GM23338 (cell line): ENCODE data around the gene ARL15. TPM values are rescaled to one million over a fixed set of nuclear protein-coding genes. Genes with fewer than 3 reads are reported as not detected.

Experiments
- ATAC-seq: fragments of 200-7000 bp; cut with Tn5 transposase; 3 replicates; pipeline ENCODE4 v1.9.1; 2020
- DNase-seq: peaks from one replicate; pipeline ENCODE4 v3.0.0-alpha.2; 2015; ENCODE audit warnings: low spot score
- H2AFZ ChIP-seq: fragments of 200-600 bp; sonication (generic); 2 replicates; pipeline ENCODE4 v1.8.0; 2016; ENCODE audit warnings: antibody characterized with exemption, mild to moderate bottlenecking, moderate library complexity
- H3F3A ChIP-seq: fragments of 200-600 bp; sonication (generic); replicated peaks from 2 replicates; pipeline ENCODE4 v1.8.0; 2017; ENCODE audit warnings: antibody characterized with exemption, mixed run types, low read depth
- H3K27ac ChIP-seq: fragments of 200-600 bp; sonication (generic); 2 replicates; pipeline ENCODE4 v1.6.1; 2016; ENCODE audit warnings: low read depth
- H3K27me3 ChIP-seq: fragments of 200-600 bp; sonication (generic); 2 replicates; pipeline ENCODE4 v1.8.0; 2016; ENCODE audit warnings: mild to moderate bottlenecking, mixed run types, moderate library complexity; ENCODE audit not compliant: insufficient read depth
- H3K36me3 ChIP-seq: fragments of 200-600 bp; sonication (generic); 2 replicates; pipeline ENCODE4 v1.8.0; 2016; ENCODE audit warnings: mild to moderate bottlenecking; ENCODE audit not compliant: insufficient read depth
- H3K4me1 ChIP-seq: fragments of 200-600 bp; sonication (generic); 2 replicates; pipeline ENCODE4 v1.8.0; 2016; ENCODE audit warnings: mild to moderate bottlenecking, moderate library complexity; ENCODE audit not compliant: insufficient read depth
- H3K4me2 ChIP-seq: fragments of 200-600 bp; sonication (generic); 2 replicates; pipeline ENCODE4 v1.7.1; 2017; ENCODE audit warnings: mixed run types
- H3K4me3 ChIP-seq: fragments of 200-600 bp; sonication (generic); 2 replicates; pipeline ENCODE4 v1.6.1; 2016; ENCODE audit warnings: mixed run types
- H3K79me2 ChIP-seq: fragments of 200-600 bp; sonication (generic); replicated peaks from 2 replicates; pipeline ENCODE4 v1.8.0; 2017; ENCODE audit warnings: mild to moderate bottlenecking; ENCODE audit not compliant: insufficient read depth
- H3K9me2 ChIP-seq: fragments of 200-600 bp; sonication (generic); 2 replicates; pipeline ENCODE4 v1.8.0; 2017; ENCODE audit not compliant: insufficient read depth
- H4K20me1 ChIP-seq: fragments of 200-600 bp; sonication (generic); replicated peaks from 2 replicates; pipeline ENCODE4 v1.8.0; 2017; ENCODE audit warnings: mild to moderate bottlenecking; ENCODE audit not compliant: insufficient read depth
- H3K27ac Mint-ChIP-seq: 2 replicates; pipeline ENCODE4 v1.8.0; 2020; ENCODE audit warnings: inconsistent platforms, mild to moderate bottlenecking, moderate library complexity, mixed read lengths
- H3K27me3 Mint-ChIP-seq: 3 replicates; pipeline ENCODE4 v1.8.0; 2022; ENCODE audit warnings: low read depth, mild to moderate bottlenecking, moderate library complexity, mixed read lengths, inconsistent platforms; ENCODE audit not compliant: insufficient read depth, poor library complexity
- H3K36me3 Mint-ChIP-seq: 3 replicates; pipeline ENCODE4 v1.8.0; 2021; ENCODE audit warnings: low read depth, mild to moderate bottlenecking, inconsistent platforms, moderate library complexity, mixed read lengths
- H3K4me1 Mint-ChIP-seq: 3 replicates; pipeline ENCODE4 v1.8.0; 2020; ENCODE audit warnings: mild to moderate bottlenecking, inconsistent platforms, mixed read lengths
- H3K4me3 Mint-ChIP-seq: 3 replicates; pipeline ENCODE4 v1.8.0; 2021; ENCODE audit warnings: moderate library complexity, mild to moderate bottlenecking, inconsistent platforms, mixed read lengths
- H3K9me3 Mint-ChIP-seq: 3 replicates; pipeline ENCODE4 v1.8.0; 2020; ENCODE audit warnings: moderate library complexity, mild to moderate bottlenecking, inconsistent platforms, mixed read lengths
- CREB1 ChIP-seq: fragments of 250-450 bp; sonication (Bioruptor Pico); IDR thresholded peaks from 2 replicates; pipeline ENCODE4 v1.5.0; 2020; ENCODE audit warnings: low read depth, mild to moderate bottlenecking, moderate library complexity
- ETS1 ChIP-seq: IDR thresholded peaks from 2 replicates; pipeline ENCODE4 v1.6.1; 2016; ENCODE audit warnings: antibody characterized with exemption
- EZH2 ChIP-seq: fragments of 200-600 bp; sonication (generic); IDR thresholded peaks from one replicate; pipeline ENCODE4 v1.8.0; 2017; ENCODE audit warnings: antibody characterized with exemption, mild to moderate bottlenecking, low read depth; ENCODE audit not compliant: unreplicated experiment
- EZH2phosphoT487 ChIP-seq: fragments of 200-600 bp; sonication (generic); IDR thresholded peaks from one replicate; pipeline ENCODE4 v1.8.1; 2018; ENCODE audit warnings: antibody characterized with exemption; ENCODE audit not compliant: unreplicated experiment
- JUNB ChIP-seq: IDR thresholded peaks from one replicate; pipeline ENCODE4 v1.6.1; 2016; ENCODE audit warnings: antibody characterized with exemption; ENCODE audit not compliant: unreplicated experiment
- NANOG ChIP-seq: IDR thresholded peaks from 2 replicates; pipeline ENCODE4 v1.6.1; 2016; ENCODE audit warnings: antibody characterized with exemption, borderline replicate concordance
- POLR2AphosphoS5 ChIP-seq: IDR thresholded peaks from 2 replicates; pipeline ENCODE4 v1.6.1; 2016; ENCODE audit warnings: antibody characterized with exemption, low read depth
- REST ChIP-seq: IDR thresholded peaks from one replicate; pipeline ENCODE4 v1.6.1; 2018; ENCODE audit warnings: antibody characterized with exemption; ENCODE audit not compliant: unreplicated experiment
- STAT1 ChIP-seq: IDR thresholded peaks from one replicate; pipeline ENCODE4 v1.6.1; 2016; ENCODE audit warnings: antibody characterized with exemption; ENCODE audit not compliant: unreplicated experiment
- polyA plus RNA-seq: library from polyadenylated mRNA; unstranded; fragments of >200 nt; fragmentation: Nextera tagmentation; extraction: Ambion mirVana; gene quantifications from 2 replicates; pipeline ENCODE4 v1.2.1, GENCODE V29; 2016
- total RNA-seq: library from RNA; depleted of rRNA; stranded (reverse); fragments of >200 nt; shearing (Covaris generic); gene quantifications from 2 replicates; pipeline ENCODE4 v1.2.3, GENCODE V29; 2014
- TF ChIP-seq, protein P1 (sequence below), 2 experiments: fragments of 200-600 bp in 1 of 2; sonication (generic) in 1 of 2; conservative IDR thresholded peaks; 2 replicates each; pipeline versions ENCODE4 v1.5.1 to v1.6.1; 2016 to 2017; ENCODE audit warnings: antibody characterized with exemption in 2 of 2, low read depth in 2 of 2, mild to moderate bottlenecking in 2 of 2, moderate library complexity in 1 of 2
- TF ChIP-seq, protein P2 (sequence below): fragments of 250-450 bp; sonication (Bioruptor Pico); IDR thresholded peaks from 2 replicates; pipeline ENCODE4 v1.5.0; 2020; ENCODE audit warnings: mild to moderate bottlenecking, moderate library complexity

ARL15 gene
- total and polyA plus RNA-seq, 2 experiments from 2014 or later = 13.0 to 54.0 TPM

- no peak for TF ChIP-seq ETS1
- no peak for TF ChIP-seq STAT1
Observed at GRCh38 chr5:54017580-54017979, 292.8 kb downstream of the ARL15 start (continued).

GRCh38 chr5:54013556-54014194 lies 296.7 kb downstream of the ARL15 start:
- H3K4me3 Mint-ChIP-seq = no peak overlapping the region
- peaks cover 18% of the 10 kb centered on the region for H3K9me3 Mint-ChIP-seq
- TF ChIP-seq, protein P1, sequence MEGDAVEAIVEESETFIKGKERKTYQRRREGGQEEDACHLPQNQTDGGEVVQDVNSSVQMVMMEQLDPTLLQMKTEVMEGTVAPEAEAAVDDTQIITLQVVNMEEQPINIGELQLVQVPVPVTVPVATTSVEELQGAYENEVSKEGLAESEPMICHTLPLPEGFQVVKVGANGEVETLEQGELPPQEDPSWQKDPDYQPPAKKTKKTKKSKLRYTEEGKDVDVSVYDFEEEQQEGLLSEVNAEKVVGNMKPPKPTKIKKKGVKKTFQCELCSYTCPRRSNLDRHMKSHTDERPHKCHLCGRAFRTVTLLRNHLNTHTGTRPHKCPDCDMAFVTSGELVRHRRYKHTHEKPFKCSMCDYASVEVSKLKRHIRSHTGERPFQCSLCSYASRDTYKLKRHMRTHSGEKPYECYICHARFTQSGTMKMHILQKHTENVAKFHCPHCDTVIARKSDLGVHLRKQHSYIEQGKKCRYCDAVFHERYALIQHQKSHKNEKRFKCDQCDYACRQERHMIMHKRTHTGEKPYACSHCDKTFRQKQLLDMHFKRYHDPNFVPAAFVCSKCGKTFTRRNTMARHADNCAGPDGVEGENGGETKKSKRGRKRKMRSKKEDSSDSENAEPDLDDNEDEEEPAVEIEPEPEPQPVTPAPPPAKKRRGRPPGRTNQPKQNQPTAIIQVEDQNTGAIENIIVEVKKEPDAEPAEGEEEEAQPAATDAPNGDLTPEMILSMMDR (conservative IDR thresholded peaks at IDR 0.05; ENCODE audit: low read depth in 2 of 2) = no peak
- TF ChIP-seq POLR2AphosphoS5 (no peak), STAT1 (no peak), ETS1 (no peak), JUNB (no peak), EZH2 (no peak), REST (no peak), CREB1 (no peak), EZH2phosphoT487 (no peak), NANOG (no peak)
- TF ChIP-seq, protein P2, sequence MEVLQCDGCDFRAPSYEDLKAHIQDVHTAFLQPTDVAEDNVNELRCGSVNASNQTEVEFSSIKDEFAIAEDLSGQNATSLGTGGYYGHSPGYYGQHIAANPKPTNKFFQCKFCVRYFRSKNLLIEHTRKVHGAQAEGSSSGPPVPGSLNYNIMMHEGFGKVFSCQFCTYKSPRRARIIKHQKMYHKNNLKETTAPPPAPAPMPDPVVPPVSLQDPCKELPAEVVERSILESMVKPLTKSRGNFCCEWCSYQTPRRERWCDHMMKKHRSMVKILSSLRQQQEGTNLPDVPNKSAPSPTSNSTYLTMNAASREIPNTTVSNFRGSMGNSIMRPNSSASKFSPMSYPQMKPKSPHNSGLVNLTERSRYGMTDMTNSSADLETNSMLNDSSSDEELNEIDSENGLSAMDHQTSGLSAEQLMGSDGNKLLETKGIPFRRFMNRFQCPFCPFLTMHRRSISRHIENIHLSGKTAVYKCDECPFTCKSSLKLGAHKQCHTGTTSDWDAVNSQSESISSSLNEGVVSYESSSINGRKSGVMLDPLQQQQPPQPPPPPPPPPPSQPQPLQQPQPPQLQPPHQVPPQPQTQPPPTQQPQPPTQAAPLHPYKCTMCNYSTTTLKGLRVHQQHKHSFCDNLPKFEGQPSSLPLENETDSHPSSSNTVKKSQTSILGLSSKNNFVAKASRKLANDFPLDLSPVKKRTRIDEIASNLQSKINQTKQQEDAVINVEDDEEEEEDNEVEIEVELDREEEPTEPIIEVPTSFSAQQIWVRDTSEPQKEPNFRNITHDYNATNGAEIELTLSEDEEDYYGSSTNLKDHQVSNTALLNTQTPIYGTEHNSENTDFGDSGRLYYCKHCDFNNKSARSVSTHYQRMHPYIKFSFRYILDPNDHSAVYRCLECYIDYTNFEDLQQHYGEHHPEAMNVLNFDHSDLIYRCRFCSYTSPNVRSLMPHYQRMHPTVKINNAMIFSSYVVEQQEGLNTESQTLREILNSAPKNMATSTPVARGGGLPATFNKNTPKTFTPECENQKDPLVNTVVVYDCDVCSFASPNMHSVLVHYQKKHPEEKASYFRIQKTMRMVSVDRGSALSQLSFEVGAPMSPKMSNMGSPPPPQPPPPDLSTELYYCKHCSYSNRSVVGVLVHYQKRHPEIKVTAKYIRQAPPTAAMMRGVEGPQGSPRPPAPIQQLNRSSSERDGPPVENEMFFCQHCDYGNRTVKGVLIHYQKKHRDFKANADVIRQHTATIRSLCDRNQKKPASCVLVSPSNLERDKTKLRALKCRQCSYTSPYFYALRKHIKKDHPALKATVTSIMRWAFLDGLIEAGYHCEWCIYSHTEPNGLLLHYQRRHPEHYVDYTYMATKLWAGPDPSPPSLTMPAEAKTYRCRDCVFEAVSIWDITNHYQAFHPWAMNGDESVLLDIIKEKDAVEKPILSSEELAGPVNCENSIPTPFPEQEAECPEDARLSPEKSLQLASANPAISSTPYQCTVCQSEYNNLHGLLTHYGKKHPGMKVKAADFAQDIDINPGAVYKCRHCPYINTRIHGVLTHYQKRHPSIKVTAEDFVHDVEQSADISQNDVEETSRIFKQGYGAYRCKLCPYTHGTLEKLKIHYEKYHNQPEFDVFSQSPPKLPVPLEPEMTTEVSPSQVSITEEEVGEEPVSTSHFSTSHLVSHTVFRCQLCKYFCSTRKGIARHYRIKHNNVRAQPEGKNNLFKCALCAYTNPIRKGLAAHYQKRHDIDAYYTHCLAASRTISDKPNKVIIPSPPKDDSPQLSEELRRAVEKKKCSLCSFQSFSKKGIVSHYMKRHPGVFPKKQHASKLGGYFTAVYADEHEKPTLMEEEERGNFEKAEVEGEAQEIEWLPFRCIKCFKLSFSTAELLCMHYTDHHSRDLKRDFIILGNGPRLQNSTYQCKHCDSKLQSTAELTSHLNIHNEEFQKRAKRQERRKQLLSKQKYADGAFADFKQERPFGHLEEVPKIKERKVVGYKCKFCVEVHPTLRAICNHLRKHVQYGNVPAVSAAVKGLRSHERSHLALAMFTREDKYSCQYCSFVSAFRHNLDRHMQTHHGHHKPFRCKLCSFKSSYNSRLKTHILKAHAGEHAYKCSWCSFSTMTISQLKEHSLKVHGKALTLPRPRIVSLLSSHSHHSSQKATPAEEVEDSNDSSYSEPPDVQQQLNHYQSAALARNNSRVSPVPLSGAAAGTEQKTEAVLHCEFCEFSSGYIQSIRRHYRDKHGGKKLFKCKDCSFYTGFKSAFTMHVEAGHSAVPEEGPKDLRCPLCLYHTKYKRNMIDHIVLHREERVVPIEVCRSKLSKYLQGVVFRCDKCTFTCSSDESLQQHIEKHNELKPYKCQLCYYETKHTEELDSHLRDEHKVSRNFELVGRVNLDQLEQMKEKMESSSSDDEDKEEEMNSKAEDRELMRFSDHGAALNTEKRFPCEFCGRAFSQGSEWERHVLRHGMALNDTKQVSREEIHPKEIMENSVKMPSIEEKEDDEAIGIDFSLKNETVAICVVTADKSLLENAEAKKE (CRISPR knock-in tag) = no peak

More at GRCh38 chr5:54013556-54014194, 296.7 kb downstream of the ARL15 start:
- H3K79me2 ChIP-seq = no peaks in the 10 kb centered on the region
- Mint-ChIP-seq H3K36me3 (peaks cover 27% of the 10 kb centered on the region), H3K4me1 (peaks cover 44% of the 10 kb centered on the region), H3K27ac (no peak overlapping the region), H3K27me3 (peaks cover 5% of the 10 kb centered on the region)
- no peak overlapping the region for H3K4me2 ChIP-seq
- H2AFZ ChIP-seq = no peak overlapping the region
- no peaks in the 10 kb centered on the region for H3K36me3 ChIP-seq
- peaks cover 42% of the 10 kb centered on the region for H3K4me1 ChIP-seq
- no peak overlapping the region for H3K27ac ChIP-seq
- ATAC-seq = no peak
- no peak for DNase-seq
- no peaks in the 10 kb centered on the region for H4K20me1 ChIP-seq
- H3K9me2 ChIP-seq = no peaks in the 10 kb centered on the region
- H3K27me3 ChIP-seq = no peaks in the 10 kb centered on the region
- no peak overlapping the region for H3K4me3 ChIP-seq
- no peaks in the 10 kb centered on the region for H3F3A ChIP-seq
